Testis (tissue), 3 donors: ENCODE measurements around the gene PRIM1. TPM values are rescaled to one million over a fixed set of nuclear protein-coding genes. Genes with fewer than 3 reads are reported as not detected.
"Not testable (repeated sequence)": the region's sequence is repeated elsewhere in the genome, so short reads cannot be mapped to it uniquely, and the experiment has no call there.

Experiments
- DNase-seq: peaks from one replicate; pipeline ENCODE4 v3.0.0-alpha.2; 2019
- H3K27ac ChIP-seq, 2 donors: fragments of 200-600 bp; sonication (generic); one replicate each; pipeline ENCODE4 v1.5.1; 2019
- H3K27me3 ChIP-seq: fragments of 200-600 bp; sonication (generic); one replicate; pipeline ENCODE4 v1.5.1; 2019
- H3K36me3 ChIP-seq: fragments of 200-600 bp; sonication (generic); one replicate; pipeline ENCODE4 v1.5.1; 2017; ENCODE audit warnings: low read depth; ENCODE audit errors: missing control alignments
- H3K4me1 ChIP-seq: fragments of 200-600 bp; sonication (generic); one replicate; pipeline ENCODE4 v1.5.1; 2019
- H3K4me3 ChIP-seq, 2 donors: fragments of 200-600 bp; sonication (generic); one replicate each; pipeline ENCODE4 v1.5.1; 2017 to 2019
- H3K9me3 ChIP-seq: fragments of 200-600 bp; sonication (generic); one replicate; pipeline ENCODE4 v1.5.1; 2017
- POLR2A ChIP-seq: fragments of 450-650 bp; IDR thresholded peaks from one replicate; pipeline ENCODE4 v1.6.1; 2017; ENCODE audit warnings: antibody characterized with exemption, mild to moderate bottlenecking, moderate library complexity
- WGBS, 2 donors: methylation state at CpG; one replicate each; pipeline ENCODE4 v1.1.5; 2018; 5-methylcytosine and 5-hydroxymethylcytosine counted together
- intact Hi-C: fragments of 100-400 bp; cut with DNase I; formaldehyde crosslinking; loops from one replicate; pipeline ENCODE4 v1.15.1; 2023; ENCODE audit warnings: low total_unique reads
- polyA plus RNA-seq: library from polyadenylated mRNA; stranded (reverse); fragments of 350-450 nt; fragmentation: Illumina TruSeq; extraction: RNeasy Lipid Tissue Mini Kit (QIAGEN cat#74804); gene quantifications from one replicate; pipeline ENCODE4 v1.2.3, GENCODE V29; 2014; ENCODE audit warnings: low read depth, low replicate concordance; ENCODE audit not compliant: insufficient read depth
- total RNA-seq, 2 donors: library from RNA; depleted of rRNA; stranded (reverse); fragments of >200 nt; gene quantifications; one replicate each; pipeline ENCODE4 v1.2.3, GENCODE V29; 2016
- TF ChIP-seq, protein P1 (sequence below), 3 experiments: fragments of 450-650 bp in 2 of 3; fragments of 200-600 bp in 1 of 3; sonication (generic) in 1 of 3; IDR thresholded peaks; one replicate each; pipeline ENCODE4 v1.5.1; 2016 to 2019; ENCODE audit warnings: antibody characterized with exemption in 3 of 3, mild to moderate bottlenecking in 2 of 3, moderate library complexity in 1 of 3

The PRIM1 gene
- total and polyA plus RNA-seq, 3 donors from 2014 or later: 20.5 to 29.9 (median 21.8) TPM

GRCh38 chr12:56792678-56793077 is 40.6 kb upstream of the PRIM1 start:
- intact Hi-C loops: no loop called here
- Histone ChIP-seq H3K36me3 (no peaks in the 10 kb centered on the region), H3K9me3 (no peaks in the 10 kb centered on the region), H3K4me3 (no peak overlapping the region), H3K27ac (no peak overlapping the region), H3K27me3 (no peaks in the 10 kb centered on the region), H3K4me1 (no peaks in the 10 kb centered on the region)
- DNase-seq: no peak
- TF ChIP-seq, protein P1, sequence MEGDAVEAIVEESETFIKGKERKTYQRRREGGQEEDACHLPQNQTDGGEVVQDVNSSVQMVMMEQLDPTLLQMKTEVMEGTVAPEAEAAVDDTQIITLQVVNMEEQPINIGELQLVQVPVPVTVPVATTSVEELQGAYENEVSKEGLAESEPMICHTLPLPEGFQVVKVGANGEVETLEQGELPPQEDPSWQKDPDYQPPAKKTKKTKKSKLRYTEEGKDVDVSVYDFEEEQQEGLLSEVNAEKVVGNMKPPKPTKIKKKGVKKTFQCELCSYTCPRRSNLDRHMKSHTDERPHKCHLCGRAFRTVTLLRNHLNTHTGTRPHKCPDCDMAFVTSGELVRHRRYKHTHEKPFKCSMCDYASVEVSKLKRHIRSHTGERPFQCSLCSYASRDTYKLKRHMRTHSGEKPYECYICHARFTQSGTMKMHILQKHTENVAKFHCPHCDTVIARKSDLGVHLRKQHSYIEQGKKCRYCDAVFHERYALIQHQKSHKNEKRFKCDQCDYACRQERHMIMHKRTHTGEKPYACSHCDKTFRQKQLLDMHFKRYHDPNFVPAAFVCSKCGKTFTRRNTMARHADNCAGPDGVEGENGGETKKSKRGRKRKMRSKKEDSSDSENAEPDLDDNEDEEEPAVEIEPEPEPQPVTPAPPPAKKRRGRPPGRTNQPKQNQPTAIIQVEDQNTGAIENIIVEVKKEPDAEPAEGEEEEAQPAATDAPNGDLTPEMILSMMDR (IDR thresholded peaks at IDR 0.05): no peak
- 88 to 93% methylated on average over 2 of the region's 2 CpGs for WGBS, 2 donors

- H3K27me3 ChIP-seq, H3K27ac ChIP-seq, H3K4me3 ChIP-seq, intact Hi-C loops, H3K4me1 ChIP-seq, DNase-seq, H3K9me3 ChIP-seq, H3K36me3 ChIP-seq: not testable (repeated sequence)
- 95% methylated on average over 10 of the region's 34 CpGs; no CpG with 5 or more reads in 1 of the 2 donors for WGBS, 2 donors
Observed at GRCh38 chr12:56789429-56789828, 37.3 kb upstream of the PRIM1 start.

DNA sequence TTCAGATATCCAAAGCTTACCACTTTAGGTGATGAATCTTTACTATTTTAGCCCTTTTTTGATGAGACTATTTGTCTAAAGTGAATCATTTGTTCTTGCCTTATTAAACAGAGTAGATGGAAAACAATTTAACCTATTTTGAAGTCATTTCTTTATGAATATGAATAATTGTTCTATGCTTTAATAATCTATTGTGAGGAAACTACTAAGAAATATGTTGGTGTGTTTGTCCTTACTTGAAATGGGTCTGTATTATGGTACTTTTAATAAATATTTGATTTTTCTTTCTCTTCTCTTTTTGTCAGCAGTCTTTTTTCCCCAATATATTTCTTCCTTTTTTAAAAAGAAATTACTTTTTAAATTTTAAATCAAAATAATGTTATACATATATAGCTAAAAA is 35.4 kb upstream of the PRIM1 start:
- Histone ChIP-seq H3K9me3 (no peaks in the 10 kb centered on the region), H3K27ac (no peak overlapping the region), H3K27me3 (no peaks in the 10 kb centered on the region), H3K4me1 (no peaks in the 10 kb centered on the region), H3K4me3 (no peak overlapping the region), H3K36me3 (no peaks in the 10 kb centered on the region)
- TF ChIP-seq, protein P1 (IDR thresholded peaks at IDR 0.05): no peak
- no peak for TF ChIP-seq POLR2A
- no peak for DNase-seq
- intact Hi-C loops: no loop called here

GRCh38 chr12:56785874-56786273 is 33.8 kb upstream of the PRIM1 start:
- no peaks in the 10 kb centered on the region for H3K27me3 ChIP-seq
- 98 to 100% methylated on average over 1 of the region's 1 CpG for WGBS, 2 donors
- DNase-seq: no peak
- H3K4me1 ChIP-seq: peaks cover 3% of the 10 kb centered on the region
- intact Hi-C loops: no loop called here
- H3K27ac ChIP-seq: no peak overlapping the region
- no peak overlapping the region for H3K4me3 ChIP-seq
- H3K36me3 ChIP-seq: no peaks in the 10 kb centered on the region
- TF ChIP-seq, protein P1 (IDR thresholded peaks at IDR 0.05): no peak
- TF ChIP-seq POLR2A: no peak
- no peaks in the 10 kb centered on the region for H3K9me3 ChIP-seq

DNA sequence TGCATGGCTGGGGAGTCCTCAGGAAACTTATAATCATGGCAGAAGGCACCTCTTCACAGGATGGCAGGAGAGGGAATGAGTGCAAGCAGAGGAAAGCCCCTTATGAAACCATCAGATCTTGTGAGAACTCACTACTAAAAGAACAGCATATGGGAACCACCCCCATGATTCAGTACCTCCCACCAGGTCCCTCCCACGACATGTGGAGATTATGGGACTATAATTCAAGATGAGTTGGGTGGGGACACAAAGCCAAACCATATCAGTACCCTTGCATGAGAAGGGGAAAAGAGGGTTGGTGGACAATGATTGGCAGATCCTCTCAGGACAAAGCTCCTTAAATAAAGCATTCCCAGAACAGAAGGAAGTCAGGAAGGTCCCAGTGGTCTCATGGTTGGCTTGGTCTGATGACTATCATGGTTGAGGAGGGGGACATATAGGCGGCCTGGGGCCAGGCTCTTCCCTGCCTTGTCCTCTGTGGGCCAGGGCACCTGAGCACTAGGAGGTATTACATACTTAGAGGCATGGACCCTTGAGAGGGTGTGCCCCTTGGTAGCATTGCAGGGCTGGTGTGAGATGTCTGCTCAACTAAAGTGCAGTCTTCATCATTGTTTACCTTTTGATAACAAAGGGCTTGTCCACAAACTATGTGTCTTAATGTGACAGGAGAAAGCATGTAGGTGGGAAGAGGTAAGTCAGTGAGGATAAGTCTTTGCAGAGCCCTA is 33.2 kb upstream of the PRIM1 start:
- Histone ChIP-seq H3K9me3 (no peaks in the 10 kb centered on the region), H3K36me3 (no peaks in the 10 kb centered on the region), H3K4me1 (peaks cover 3% of the 10 kb centered on the region), H3K4me3 (no peak overlapping the region), H3K27me3 (no peaks in the 10 kb centered on the region), H3K27ac (no peak overlapping the region)
- TF ChIP-seq POLR2A: no peak
- TF ChIP-seq, protein P1 (IDR thresholded peaks at IDR 0.05): no peak
- no peak for DNase-seq
- intact Hi-C loops: no loop called here
- WGBS, 2 donors: 57 to 64% methylated on average over 2 of the region's 2 CpGs
